WTC11 (cell line): ENCODE measurements around the gene DAAM2. TPM values are rescaled to one million over a fixed set of nuclear protein-coding genes. Genes with fewer than 3 reads are reported as not detected.

Experiments
- ATAC-seq: fragments of 200-7000 bp; cut with Tn5 transposase; 2 replicates; pipeline ENCODE4 v1.10.0; 2021; ENCODE audit warnings: mild to moderate bottlenecking, moderate library complexity
- CTCF ChIA-PET: fragments of 300-600 bp; sonication (Branson Sonifier 250); formaldehyde crosslinking; loops from one replicate; lab custom pipeline; 2021; ENCODE audit warnings: antibody characterized with exemption; lab: Charles Lee
- POLR2A ChIA-PET: fragments of 350-600 bp; sonication (Branson Sonifier 250); formaldehyde crosslinking; loops from one replicate; lab custom pipeline; 2021; ENCODE audit warnings: antibody characterized with exemption; lab: Charles Lee
- DNase-seq: peaks from one replicate; pipeline ENCODE4 v3.0.0; 2021; ENCODE audit warnings: low spot score
- H3K27ac Mint-ChIP-seq: 2 replicates; pipeline ENCODE4 v1.8.0; 2021; ENCODE audit warnings: mixed read lengths
- H3K27me3 Mint-ChIP-seq: 2 replicates; pipeline ENCODE4 v1.8.0; 2021; ENCODE audit warnings: low read depth, mild to moderate bottlenecking, moderate library complexity, mixed read lengths
- H3K36me3 Mint-ChIP-seq: 2 replicates; pipeline ENCODE4 v1.8.0; 2021; ENCODE audit warnings: mixed read lengths
- H3K4me1 Mint-ChIP-seq: 2 replicates; pipeline ENCODE4 v1.8.0; 2022; ENCODE audit warnings: mixed read lengths
- H3K4me3 Mint-ChIP-seq: 2 replicates; pipeline ENCODE4 v1.8.0; 2021; ENCODE audit warnings: mild to moderate bottlenecking, moderate library complexity, mixed read lengths
- H3K9me3 Mint-ChIP-seq: 2 replicates; pipeline ENCODE4 v1.8.0; 2021; ENCODE audit warnings: mixed read lengths
- ATF1 ChIP-seq: sonication (generic); formaldehyde crosslinking; IDR thresholded peaks from 2 replicates; pipeline ENCODE4 v1.8.1; 2023; ENCODE audit warnings: mild to moderate bottlenecking, moderate library complexity, missing genetic modification reagents
- ATF6 ChIP-seq: sonication (generic); formaldehyde crosslinking; IDR thresholded peaks from 2 replicates; pipeline ENCODE4 v1.8.1; 2023; ENCODE audit warnings: mild to moderate bottlenecking, missing genetic modification reagents
- CREM ChIP-seq: sonication (generic); formaldehyde crosslinking; IDR thresholded peaks from 2 replicates; pipeline ENCODE4 v1.8.1; 2022; ENCODE audit warnings: mild to moderate bottlenecking, missing genetic modification reagents, moderate library complexity
- ELF4 ChIP-seq: sonication (generic); formaldehyde crosslinking; IDR thresholded peaks from 2 replicates; pipeline ENCODE4 v1.8.1; 2022; ENCODE audit warnings: low read depth, mild to moderate bottlenecking, moderate library complexity, missing genetic modification reagents
- FOXK1 ChIP-seq: sonication (generic); formaldehyde crosslinking; IDR thresholded peaks from 2 replicates; pipeline ENCODE4 v1.8.0; 2022; ENCODE audit warnings: mild to moderate bottlenecking, moderate library complexity, missing genetic modification reagents
- FOXP4 ChIP-seq: sonication (generic); formaldehyde crosslinking; IDR thresholded peaks from 2 replicates; pipeline ENCODE4 v1.8.0; 2022; ENCODE audit warnings: mild to moderate bottlenecking, missing genetic modification reagents
- JUN ChIP-seq: sonication (generic); formaldehyde crosslinking; IDR thresholded peaks from 2 replicates; pipeline ENCODE4 v1.8.0; 2023; ENCODE audit warnings: mild to moderate bottlenecking, missing genetic modification reagents
- NFYB ChIP-seq: sonication (generic); formaldehyde crosslinking; conservative IDR thresholded peaks from 2 replicates; pipeline ENCODE4 v1.8.0; 2022; ENCODE audit warnings: low read depth, missing genetic modification reagents
- NR1H2 ChIP-seq: sonication (generic); formaldehyde crosslinking; IDR thresholded peaks from 2 replicates; pipeline ENCODE4 v1.9.0; 2021; ENCODE audit warnings: mild to moderate bottlenecking, moderate library complexity, missing genetic modification reagents
- NR2C2 ChIP-seq: sonication (generic); formaldehyde crosslinking; IDR thresholded peaks from 2 replicates; pipeline ENCODE4 v1.8.0; 2022; ENCODE audit warnings: mild to moderate bottlenecking, missing genetic modification reagents
- STAT6 ChIP-seq: sonication (generic); formaldehyde crosslinking; conservative IDR thresholded peaks from 2 replicates; pipeline ENCODE4 v1.8.1; 2023; ENCODE audit warnings: mild to moderate bottlenecking, low read depth, missing genetic modification reagents, moderate library complexity
- USF2 ChIP-seq: sonication (generic); formaldehyde crosslinking; IDR thresholded peaks from 2 replicates; pipeline ENCODE4 v1.8.1; 2023; ENCODE audit warnings: mild to moderate bottlenecking, missing genetic modification reagents, moderate library complexity
- ZBTB43 ChIP-seq: sonication (generic); formaldehyde crosslinking; IDR thresholded peaks from 2 replicates; pipeline ENCODE4 v1.8.1; 2023; ENCODE audit warnings: mild to moderate bottlenecking, missing genetic modification reagents
- ZMAT4 ChIP-seq: fragments of 250-450 bp; sonication (Bioruptor Pico); IDR thresholded peaks from 2 replicates; pipeline ENCODE4 v1.9.0; 2021; ENCODE audit warnings: mild to moderate bottlenecking
- ZNF232 ChIP-seq: sonication (generic); formaldehyde crosslinking; IDR thresholded peaks from 2 replicates; pipeline ENCODE4 v1.8.0; 2022; ENCODE audit warnings: mild to moderate bottlenecking, missing genetic modification reagents
- ZNF532 ChIP-seq: fragments of 250-450 bp; sonication (Bioruptor Pico); IDR thresholded peaks from 2 replicates; pipeline ENCODE4 v1.9.0; 2021; ENCODE audit warnings: mild to moderate bottlenecking, borderline replicate concordance
- total RNA-seq: library from RNA; stranded (reverse); gene quantifications from 3 replicates; pipeline ENCODE4 v1.2.3, GENCODE V29; 2021

Gene DAAM2
- total RNA-seq, 1 experiment from 2014 or later: 2.0 TPM

- TF ChIP-seq STAT6 (CRISPR knock-in tag) (no peak), NR2C2 (CRISPR knock-in tag) (no peak), ZMAT4 (CRISPR knock-in tag) (no peak), ZBTB43 (CRISPR knock-in tag) (no peak), ELF4 (CRISPR knock-in tag) (no peak)
These were observed 118.6 kb downstream of the DAAM2 start (continued) for GRCh38 chr6:39910744-39911143.

GRCh38 chr6:39911513-39912125 lies 119.4 kb downstream of the DAAM2 start:
- Mint-ChIP-seq H3K4me1 (no peaks in the 10 kb centered on the region), H3K36me3 (peaks cover 25% of the 10 kb centered on the region), H3K9me3 (no peaks in the 10 kb centered on the region), H3K27me3 (no peaks in the 10 kb centered on the region), H3K27ac (no peak overlapping the region), H3K4me3 (no peak overlapping the region)
- DNase-seq (no peak), ATAC-seq (no peak)
- ChIA-PET POLR2A (no interaction called here), CTCF (no interaction called here)
- TF ChIP-seq FOXK1 (CRISPR knock-in tag): no peak
- TF ChIP-seq ZNF232 (CRISPR knock-in tag): no peak
- TF ChIP-seq NR2C2 (CRISPR knock-in tag): no peak
- no peak for TF ChIP-seq ATF1 (CRISPR knock-in tag)
- no peak for TF ChIP-seq NR1H2 (CRISPR knock-in tag)
- TF ChIP-seq NFYB: no peak
- no peak for TF ChIP-seq FOXP4
- no peak for TF ChIP-seq ZMAT4 (CRISPR knock-in tag)
- no peak for TF ChIP-seq ATF6 (CRISPR knock-in tag)
- TF ChIP-seq ZNF532 (CRISPR knock-in tag): no peak
- TF ChIP-seq USF2 (CRISPR knock-in tag): no peak
- no peak for TF ChIP-seq ZBTB43 (CRISPR knock-in tag)
- TF ChIP-seq JUN (CRISPR knock-in tag): no peak
- no peak for TF ChIP-seq CREM (CRISPR knock-in tag)
